ENCODE measurements around the gene TIMM29. TPM values are rescaled to one million over a fixed set of nuclear protein-coding genes. Genes with fewer than 3 reads are reported as not detected.

TIMM29 gene
- total RNA-seq, 1 donor from 2014 or later: 50.2 TPM

DNA sequence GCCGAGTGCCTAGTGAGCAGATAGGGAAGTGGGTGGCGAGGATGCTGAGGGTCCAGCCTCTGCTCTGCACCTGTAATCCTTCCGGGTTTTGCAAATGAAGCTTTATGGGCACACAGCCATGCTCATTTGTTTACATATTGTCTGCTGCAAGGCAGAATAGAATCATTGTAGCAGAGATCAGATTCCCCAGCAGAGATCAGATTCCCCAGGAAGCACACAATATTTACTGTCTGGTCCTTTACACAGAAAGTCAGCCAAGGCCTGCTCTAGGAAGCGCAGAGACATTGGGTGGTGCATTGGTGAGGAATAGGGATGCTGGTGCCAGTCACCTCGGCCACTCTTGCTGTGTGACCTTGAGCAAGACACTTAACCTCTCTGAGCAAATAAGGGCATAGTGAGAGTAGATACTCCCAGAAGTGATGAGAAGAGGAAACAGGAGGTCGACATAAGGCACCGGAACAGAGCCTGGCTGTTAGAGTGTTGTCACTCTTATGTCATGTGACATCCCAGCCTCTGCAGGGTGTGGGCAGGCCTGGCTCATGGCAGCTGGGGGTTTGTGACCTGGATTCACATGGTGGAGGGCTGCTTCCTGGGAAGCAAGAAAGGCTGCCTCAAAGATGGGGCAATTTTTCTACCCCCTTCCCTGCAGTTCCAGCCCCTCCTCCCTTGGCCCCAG is 31.6 kb upstream of the TIMM29 start:
- TF ChIP-seq CTCF (conservative IDR thresholded peaks at IDR 0.05; ENCODE audit: low read depth, low read length): no peak
- H3K4me3 ChIP-seq (ENCODE audit: low read depth, low read length): no peak overlapping the region
- no peak for DNase-seq (ENCODE audit: low read depth)

- no peak for TF ChIP-seq CTCF (conservative IDR thresholded peaks at IDR 0.05; ENCODE audit: low read depth, low read length)
- DNase-seq (ENCODE audit: low read depth): no peak
- H3K4me3 ChIP-seq (ENCODE audit: low read depth, low read length): no peak overlapping the region
These were observed 30.0 kb upstream of the TIMM29 start for GRCh38 chr19:10898633-10899032.

DNA sequence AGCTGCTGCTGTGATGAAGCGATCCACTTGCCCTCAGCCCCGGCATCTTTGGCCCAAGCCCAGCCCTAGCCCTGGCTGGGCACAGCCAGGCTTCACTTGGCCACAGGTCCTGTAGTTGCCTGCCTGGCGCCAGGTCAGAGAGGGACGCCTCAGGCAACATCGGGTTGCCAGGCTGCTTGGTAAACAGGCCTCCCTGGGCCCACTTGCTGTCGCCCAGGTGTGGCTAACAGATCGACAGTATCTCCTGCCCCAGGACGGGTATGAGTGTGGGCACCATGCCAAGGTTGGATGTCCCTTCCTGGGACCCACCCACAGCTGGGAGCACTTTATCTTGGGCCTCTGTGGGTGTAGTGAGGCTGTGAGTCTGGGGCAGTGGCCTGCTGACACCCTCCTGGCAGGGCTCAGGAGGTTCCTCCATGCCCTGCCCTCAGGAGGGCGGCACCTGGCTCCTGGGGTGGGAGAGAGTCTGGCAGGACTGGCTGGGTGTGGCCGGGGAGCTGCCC is 29.4 kb upstream of the TIMM29 start:
- no peak overlapping the region for H3K4me3 ChIP-seq (ENCODE audit: low read depth, low read length)

GRCh38 chr19:10907925-10908324 is 20.7 kb upstream of the TIMM29 start:
- no peak for DNase-seq (ENCODE audit: low read depth)
- H3K4me3 ChIP-seq (ENCODE audit: low read depth, low read length): no peak overlapping the region
- TF ChIP-seq CTCF (conservative IDR thresholded peaks at IDR 0.05; ENCODE audit: low read depth, low read length): no peak

More for the DNA sequence above, 29.4 kb upstream of the TIMM29 start:
- no peak for TF ChIP-seq CTCF (conservative IDR thresholded peaks at IDR 0.05; ENCODE audit: low read depth, low read length)
- no peak for DNase-seq (ENCODE audit: low read depth)

GRCh38 chr19:10908380-10908960 is 20.1 kb upstream of the TIMM29 start:
- DNase-seq (ENCODE audit: low read depth): no peak
- no peak for TF ChIP-seq CTCF (conservative IDR thresholded peaks at IDR 0.05; ENCODE audit: low read depth, low read length)
- H3K4me3 ChIP-seq (ENCODE audit: low read depth, low read length): no peak overlapping the region

- TF ChIP-seq CTCF (conservative IDR thresholded peaks at IDR 0.05; ENCODE audit: low read depth, low read length): no peak
- H3K4me3 ChIP-seq (ENCODE audit: low read depth, low read length): no peak overlapping the region
- DNase-seq (ENCODE audit: low read depth): no peak
These were observed 16.8 kb upstream of the TIMM29 start for GRCh38 chr19:10911579-10912363.
